GM19463 (cell line): ENCODE results near the gene CTU2.

Experiments
- ATAC-seq: cut with Tn5 transposase; IDR thresholded peaks from one replicate; pipeline ENCODE4 v1.9.1; 2021; ENCODE audit warnings: mild to moderate bottlenecking, moderate library complexity; ENCODE audit not compliant: unreplicated experiment

The CTU2 gene

DNA sequence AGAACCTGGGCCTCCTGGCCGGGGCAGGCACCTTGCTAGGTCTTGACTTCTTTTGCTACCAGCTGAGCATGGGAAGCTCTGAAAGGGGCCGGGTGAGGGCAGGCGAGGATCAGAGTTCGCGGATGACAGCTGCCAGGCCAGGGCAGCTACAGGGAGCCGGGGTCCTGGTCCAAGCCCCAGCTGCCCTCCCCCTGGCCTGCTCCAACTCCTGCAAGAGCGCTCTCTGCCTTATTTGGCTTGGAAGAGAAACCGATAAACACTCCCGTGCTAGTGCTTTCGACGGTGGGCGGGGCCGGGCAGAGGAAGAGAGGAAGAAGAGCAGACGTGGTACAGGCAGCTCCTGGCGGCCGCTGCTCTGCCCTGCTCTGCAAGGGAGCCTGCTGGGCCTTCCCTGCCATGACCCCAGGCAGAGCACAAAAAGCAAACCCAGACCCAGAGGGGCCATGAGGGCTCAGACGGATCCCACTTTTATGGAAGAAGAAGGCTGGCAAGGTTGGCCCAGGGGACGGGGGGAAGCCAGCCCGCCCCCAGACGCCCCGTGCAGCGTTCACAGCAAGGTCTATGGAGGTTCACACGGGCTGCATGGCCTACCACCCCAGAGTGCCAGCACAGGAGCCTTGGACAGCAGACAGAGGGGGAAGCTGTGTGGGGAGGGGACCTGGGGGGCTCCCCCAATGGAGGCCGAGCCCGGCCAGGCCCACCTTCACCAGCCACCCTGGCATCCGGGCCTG lies 53.1 kb downstream of the CTU2 start:
- no peak for ATAC-seq

DNA sequence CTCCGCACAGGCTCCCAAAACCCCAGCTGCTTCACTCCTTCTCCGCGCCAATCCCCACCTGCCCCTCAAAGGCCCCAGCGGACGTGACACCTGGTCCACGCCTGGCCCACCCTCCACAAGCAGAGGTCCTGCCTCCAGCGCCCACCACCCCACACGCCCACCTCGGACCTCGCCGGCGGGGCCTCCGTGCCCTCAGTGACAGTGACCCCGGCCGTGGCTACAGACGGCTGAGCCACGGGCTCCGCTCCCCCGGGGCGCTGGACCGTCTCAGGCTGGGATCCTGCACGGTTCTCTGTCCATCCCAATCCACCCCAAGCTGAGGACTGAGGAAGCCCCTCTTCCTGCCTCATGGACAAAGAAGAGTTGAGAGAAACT lies 53.7 kb downstream of the CTU2 start:
- no peak for ATAC-seq

DNA sequence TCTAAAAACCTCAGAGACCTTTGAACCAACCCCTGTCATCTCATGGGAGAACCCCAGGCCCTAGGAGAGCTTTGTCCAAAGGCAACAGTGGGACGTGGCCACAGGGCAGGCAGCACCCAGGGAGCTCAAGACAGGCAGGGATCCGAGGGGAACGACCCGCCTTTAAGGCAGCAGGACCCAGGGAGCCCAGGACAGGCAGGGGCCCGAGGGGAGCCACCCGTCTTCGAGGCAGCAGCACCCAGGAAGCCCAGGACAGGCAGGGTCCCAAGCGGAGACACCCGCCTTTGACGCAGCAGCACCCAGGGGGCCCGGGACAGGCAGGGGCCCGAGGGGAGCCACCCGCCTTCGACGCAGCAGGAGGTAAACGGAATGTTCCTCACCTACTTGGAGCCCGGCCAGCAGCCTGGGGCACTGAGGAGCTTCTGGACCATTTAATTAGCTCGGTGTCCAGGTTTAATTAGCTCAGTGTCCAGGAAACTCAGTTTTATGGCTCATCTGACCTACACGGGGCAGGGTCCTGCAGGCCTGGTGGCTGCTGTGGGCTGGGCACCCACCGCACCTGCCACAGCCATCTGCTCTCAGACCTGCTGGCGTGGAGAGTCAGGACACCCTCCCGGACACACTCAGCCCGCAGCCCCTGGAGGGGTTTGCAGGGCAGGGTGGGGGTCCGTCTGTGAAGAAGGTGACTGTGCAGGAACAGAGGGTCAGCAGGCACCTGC lies 54.3 kb downstream of the CTU2 start:
- no peak for ATAC-seq

DNA sequence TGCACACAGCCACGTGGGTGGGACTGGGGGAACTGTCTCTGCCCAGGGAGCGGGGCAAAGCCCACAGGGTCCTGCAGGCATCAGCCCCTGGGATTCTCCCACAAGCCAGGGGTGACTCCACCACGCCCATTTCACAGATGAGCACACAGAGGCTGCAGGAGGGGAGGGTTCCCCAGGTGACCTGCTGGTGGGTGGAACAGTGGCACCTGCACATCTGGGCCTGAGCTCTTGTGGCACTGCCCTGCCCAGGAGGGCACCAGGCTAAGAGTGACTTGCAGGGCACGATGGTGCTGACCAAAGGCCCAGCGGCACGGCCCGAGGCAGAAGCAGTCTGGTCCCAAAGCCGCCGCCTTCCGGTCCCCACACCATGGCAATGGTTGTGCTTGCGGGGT lies 54.8 kb downstream of the CTU2 start:
- ATAC-seq, result no peak

DNA sequence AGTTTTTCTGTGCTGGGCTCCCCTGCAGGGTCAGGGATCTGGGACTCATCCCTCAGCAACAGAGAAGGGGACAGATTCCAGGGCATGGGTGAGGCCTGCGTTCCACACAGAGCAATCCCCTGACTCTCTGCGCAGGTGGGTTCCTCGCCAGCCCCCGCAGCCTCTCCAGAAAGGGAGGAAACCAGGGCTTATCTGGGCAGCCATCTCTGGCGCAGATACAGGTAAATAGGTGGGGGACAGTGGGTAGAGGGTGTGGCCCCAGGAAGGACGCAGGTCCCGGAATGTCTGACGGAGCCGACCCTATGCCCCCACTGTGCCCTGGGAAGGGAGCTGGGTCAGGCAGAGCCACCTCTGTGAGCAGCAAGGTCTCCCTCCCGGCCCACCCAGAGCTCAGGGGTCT lies 55.5 kb downstream of the CTU2 start:
- ATAC-seq, result no peak

DNA sequence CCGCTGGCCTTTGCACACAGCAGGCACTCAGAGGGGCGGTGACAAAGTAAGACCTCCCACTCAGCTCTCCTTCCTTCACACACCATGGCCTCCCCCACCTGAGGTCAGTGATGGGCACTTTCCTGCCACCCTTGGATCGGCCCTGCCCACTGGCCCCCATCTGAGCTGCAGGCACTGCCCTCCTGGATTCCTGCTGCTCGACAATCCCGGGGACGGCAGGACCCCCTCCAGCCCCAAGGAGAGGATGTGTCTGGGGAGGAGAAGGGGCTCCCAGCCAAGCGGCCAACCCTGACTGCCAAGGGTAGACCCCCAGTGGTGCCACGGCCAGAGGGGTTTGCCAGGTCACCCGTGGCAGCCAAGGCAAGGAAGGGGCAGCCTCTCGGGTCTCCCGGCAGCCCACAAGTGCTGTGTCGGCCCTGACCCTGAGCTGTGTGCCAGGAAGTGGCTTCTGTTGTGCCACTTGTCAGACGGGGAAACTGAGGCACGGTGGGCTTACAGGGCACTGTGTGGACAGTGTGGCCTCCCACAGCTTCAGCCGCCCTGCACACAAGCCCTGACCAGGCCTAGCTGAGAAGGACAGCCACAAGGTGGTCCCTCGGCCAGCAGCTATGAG lies 56.1 kb downstream of the CTU2 start:
- ATAC-seq, result no peak

DNA sequence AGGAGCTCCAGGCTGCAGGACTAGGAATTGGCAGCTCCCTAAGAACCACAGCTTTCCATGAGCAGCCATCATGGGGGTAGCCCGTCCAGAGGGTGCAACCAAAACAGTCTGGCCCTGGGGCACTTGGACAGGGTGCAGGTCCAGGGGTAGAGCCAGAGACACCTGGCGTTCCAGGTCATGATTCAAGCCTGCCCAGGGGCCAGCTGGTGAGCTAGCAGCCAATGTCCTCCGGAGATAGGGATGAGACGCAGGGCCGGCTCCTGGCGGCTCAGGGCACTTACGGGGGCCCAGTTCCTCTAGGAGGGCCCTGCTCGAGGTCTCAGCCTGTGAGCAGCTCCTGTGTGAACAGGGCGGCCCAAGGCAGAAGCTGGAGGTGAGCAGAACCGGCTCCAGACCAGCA lies 56.6 kb downstream of the CTU2 start:
- ATAC-seq, result no peak

DNA sequence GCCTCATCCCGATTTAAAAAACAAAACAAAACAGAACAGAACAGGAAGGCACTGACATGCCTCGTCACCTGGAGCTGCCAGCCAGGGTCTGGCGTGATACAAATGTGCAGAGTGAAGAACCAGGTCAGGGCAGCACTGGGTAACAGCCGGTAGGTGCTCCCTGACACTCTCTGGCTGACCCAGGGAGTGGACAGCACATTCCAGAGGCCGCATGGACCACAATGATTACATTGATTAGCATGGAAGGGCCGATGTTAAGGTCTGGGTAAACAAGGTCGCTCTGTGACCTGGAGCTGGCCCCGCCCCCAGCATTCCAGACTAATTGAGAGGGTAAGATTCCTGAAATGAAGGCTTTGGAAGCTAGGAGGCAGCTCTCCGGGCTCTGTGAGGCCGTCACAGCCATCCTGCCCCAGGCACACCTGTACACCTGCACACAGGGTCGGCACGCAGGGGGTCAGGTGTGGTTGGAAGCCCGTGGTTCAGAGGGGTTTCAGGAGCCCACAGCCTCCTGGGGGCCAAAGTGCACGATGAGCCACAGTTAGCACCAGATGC lies 57.3 kb downstream of the CTU2 start:
- ATAC-seq, result no peak

DNA sequence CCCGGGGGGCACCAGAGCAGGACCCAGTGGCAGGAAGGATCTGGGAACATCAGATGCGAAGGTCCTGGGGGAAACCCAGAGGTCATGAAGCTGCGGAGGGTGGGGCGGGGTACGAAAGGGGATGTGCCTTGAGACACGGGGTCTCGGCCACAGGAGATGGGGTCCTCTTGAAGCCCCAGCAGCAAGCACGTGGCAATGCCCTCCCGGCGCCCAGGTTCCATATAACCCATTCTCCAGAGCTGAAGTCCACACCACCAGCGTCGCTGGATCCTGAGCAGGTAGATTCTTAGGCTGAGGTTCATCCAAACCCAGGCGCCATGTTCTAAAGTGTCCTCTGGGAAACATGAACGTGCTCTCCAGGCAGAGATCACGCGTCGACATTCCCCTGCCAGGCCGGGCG lies 57.8 kb downstream of the CTU2 start:
- ATAC-seq, result no peak

DNA sequence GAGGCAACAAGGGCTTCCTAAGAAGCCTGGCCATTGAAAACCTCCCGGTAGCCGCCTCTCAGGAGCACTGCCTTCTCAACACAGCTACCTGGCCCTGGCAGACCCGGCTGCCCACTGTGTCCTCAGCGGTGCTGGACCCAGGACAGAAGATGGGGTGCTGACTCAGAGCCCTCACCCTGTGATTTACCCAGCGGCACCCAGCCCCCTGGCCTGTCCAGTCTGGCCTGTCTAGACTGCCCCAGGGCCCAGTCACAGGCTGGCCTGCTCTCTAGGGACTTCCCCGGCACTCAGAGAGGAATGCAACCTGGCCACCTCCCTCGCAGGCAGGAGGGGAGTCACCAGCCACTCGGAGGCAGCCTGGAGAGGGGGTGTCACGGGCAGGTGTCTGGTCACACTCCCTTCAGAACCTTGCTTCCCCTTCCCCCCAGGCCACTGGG lies 58.6 kb downstream of the CTU2 start:
- ATAC-seq, result no peak
